Testis (tissue), 3 donors: ENCODE results near the gene IL17RA. TPM values are rescaled to one million over a fixed set of nuclear protein-coding genes. Genes with fewer than 3 reads are reported as not detected.

Source experiments
- DNase-seq: peaks from one replicate; pipeline ENCODE4 v3.0.0-alpha.2; 2019
- H3K27ac ChIP-seq, 2 donors: fragments of 200-600 bp; sonication (generic); one replicate each; pipeline ENCODE4 v1.5.1; 2019
- H3K27me3 ChIP-seq: fragments of 200-600 bp; sonication (generic); one replicate; pipeline ENCODE4 v1.5.1; 2019
- H3K36me3 ChIP-seq: fragments of 200-600 bp; sonication (generic); one replicate; pipeline ENCODE4 v1.5.1; 2017; ENCODE audit warnings: low read depth; ENCODE audit errors: missing control alignments
- H3K4me1 ChIP-seq: fragments of 200-600 bp; sonication (generic); one replicate; pipeline ENCODE4 v1.5.1; 2019
- H3K4me3 ChIP-seq, 2 donors: fragments of 200-600 bp; sonication (generic); one replicate each; pipeline ENCODE4 v1.5.1; 2017 to 2019
- H3K9me3 ChIP-seq: fragments of 200-600 bp; sonication (generic); one replicate; pipeline ENCODE4 v1.5.1; 2017
- POLR2A ChIP-seq: fragments of 450-650 bp; IDR thresholded peaks from one replicate; pipeline ENCODE4 v1.6.1; 2017; ENCODE audit warnings: antibody characterized with exemption, mild to moderate bottlenecking, moderate library complexity
- WGBS, 2 donors: methylation state at CpG; one replicate each; pipeline ENCODE4 v1.1.5; 2018; 5-methylcytosine and 5-hydroxymethylcytosine counted together
- intact Hi-C: fragments of 100-400 bp; cut with DNase I; formaldehyde crosslinking; loops from one replicate; pipeline ENCODE4 v1.15.1; 2023; ENCODE audit warnings: low total_unique reads
- polyA plus RNA-seq: library from polyadenylated mRNA; stranded (reverse); fragments of 350-450 nt; fragmentation: Illumina TruSeq; extraction: RNeasy Lipid Tissue Mini Kit (QIAGEN cat#74804); gene quantifications from one replicate; pipeline ENCODE4 v1.2.3, GENCODE V29; 2014; ENCODE audit warnings: low read depth, low replicate concordance; ENCODE audit not compliant: insufficient read depth
- total RNA-seq, 2 donors: library from RNA; depleted of rRNA; stranded (reverse); fragments of >200 nt; gene quantifications; one replicate each; pipeline ENCODE4 v1.2.3, GENCODE V29; 2016
- TF ChIP-seq, protein P1 (sequence below), 3 experiments: fragments of 450-650 bp in 2 of 3; fragments of 200-600 bp in 1 of 3; sonication (generic) in 1 of 3; IDR thresholded peaks; one replicate each; pipeline ENCODE4 v1.5.1; 2016 to 2019; ENCODE audit warnings: antibody characterized with exemption in 3 of 3, mild to moderate bottlenecking in 2 of 3, moderate library complexity in 1 of 3

The IL17RA gene
- total and polyA plus RNA-seq, 3 donors from 2014 or later: 6.8 to 12.8 (median 8.3) TPM

DNA sequence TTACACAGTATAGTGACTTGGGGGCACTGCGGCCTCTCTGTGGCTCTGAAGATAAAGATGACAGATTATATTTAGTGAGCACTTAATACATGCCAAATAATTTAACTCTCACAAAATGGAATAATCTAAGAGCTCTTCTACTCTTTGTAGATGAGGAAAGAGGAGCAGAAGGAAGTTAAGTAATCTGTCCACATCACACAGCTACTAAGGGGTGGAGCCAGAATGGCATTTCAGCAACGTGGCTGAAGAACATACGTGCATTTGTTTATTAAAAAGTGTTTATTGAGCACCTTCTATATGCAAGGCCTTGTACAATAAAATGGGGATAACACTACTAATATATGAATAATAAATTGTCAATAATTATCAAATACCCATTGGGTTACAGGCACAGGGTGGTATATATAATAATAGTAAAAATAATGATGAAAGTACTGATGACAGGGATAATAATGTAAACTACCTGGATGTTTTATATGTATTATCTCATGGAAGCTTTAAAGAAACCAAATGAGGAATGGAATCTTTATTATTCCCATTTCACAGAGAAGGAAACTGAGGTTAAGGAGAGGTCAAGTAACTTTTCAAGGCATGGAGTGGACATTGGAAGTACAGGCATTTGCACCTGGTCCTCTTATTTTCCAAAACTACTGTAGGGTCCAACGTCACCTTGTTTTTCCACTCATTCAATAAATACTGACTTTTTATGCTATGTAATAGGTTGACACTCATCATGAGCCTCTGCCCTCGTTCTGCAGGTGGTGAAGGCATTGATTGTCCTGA lies 38.0 kb upstream of the IL17RA start:
- no peak for DNase-seq
- H3K27me3 ChIP-seq: no peaks in the 10 kb centered on the region
- H3K9me3 ChIP-seq: no peaks in the 10 kb centered on the region
- H3K27ac ChIP-seq: no peak overlapping the region
- intact Hi-C loops: no loop called here
- 76 to 78% methylated on average over 5 of the region's 5 CpGs for WGBS, 2 donors
- TF ChIP-seq, protein P1, sequence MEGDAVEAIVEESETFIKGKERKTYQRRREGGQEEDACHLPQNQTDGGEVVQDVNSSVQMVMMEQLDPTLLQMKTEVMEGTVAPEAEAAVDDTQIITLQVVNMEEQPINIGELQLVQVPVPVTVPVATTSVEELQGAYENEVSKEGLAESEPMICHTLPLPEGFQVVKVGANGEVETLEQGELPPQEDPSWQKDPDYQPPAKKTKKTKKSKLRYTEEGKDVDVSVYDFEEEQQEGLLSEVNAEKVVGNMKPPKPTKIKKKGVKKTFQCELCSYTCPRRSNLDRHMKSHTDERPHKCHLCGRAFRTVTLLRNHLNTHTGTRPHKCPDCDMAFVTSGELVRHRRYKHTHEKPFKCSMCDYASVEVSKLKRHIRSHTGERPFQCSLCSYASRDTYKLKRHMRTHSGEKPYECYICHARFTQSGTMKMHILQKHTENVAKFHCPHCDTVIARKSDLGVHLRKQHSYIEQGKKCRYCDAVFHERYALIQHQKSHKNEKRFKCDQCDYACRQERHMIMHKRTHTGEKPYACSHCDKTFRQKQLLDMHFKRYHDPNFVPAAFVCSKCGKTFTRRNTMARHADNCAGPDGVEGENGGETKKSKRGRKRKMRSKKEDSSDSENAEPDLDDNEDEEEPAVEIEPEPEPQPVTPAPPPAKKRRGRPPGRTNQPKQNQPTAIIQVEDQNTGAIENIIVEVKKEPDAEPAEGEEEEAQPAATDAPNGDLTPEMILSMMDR (IDR thresholded peaks at IDR 0.05): no peak
- no peak for TF ChIP-seq POLR2A
- no peak overlapping the region for H3K4me3 ChIP-seq
- H3K36me3 ChIP-seq: no peaks in the 10 kb centered on the region
- no peaks in the 10 kb centered on the region for H3K4me1 ChIP-seq

DNA sequence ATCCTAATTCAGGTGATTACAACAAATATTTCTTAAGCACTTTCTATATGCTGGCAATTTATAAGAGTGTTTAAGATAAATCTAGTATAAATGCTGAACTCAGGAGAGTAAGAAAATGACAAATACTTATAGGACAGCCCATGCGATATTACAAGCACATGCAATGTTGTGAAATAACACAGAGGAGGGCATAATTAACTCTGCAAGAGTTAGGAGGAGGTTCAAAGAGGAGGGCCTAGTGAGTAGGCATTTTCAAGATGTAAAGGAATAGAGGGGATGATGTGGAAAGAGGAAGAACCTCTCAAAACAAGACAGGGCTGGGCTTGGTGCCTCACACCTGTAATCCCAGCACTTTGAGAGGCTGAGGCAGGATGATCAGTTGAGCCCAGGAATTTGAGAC lies 37.1 kb upstream of the IL17RA start:
- DNase-seq: no peak
- H3K9me3 ChIP-seq: no peaks in the 10 kb centered on the region
- no peak for TF ChIP-seq POLR2A
- TF ChIP-seq, protein P1 (IDR thresholded peaks at IDR 0.05): no peak
- no peaks in the 10 kb centered on the region for H3K27me3 ChIP-seq
- H3K4me3 ChIP-seq: no peak overlapping the region
- no peaks in the 10 kb centered on the region for H3K36me3 ChIP-seq
- 89 to 95% methylated on average over 1 of the region's 1 CpG for WGBS, 2 donors
- H3K27ac ChIP-seq: no peak overlapping the region
- no peaks in the 10 kb centered on the region for H3K4me1 ChIP-seq
- intact Hi-C loops: no loop called here

DNA sequence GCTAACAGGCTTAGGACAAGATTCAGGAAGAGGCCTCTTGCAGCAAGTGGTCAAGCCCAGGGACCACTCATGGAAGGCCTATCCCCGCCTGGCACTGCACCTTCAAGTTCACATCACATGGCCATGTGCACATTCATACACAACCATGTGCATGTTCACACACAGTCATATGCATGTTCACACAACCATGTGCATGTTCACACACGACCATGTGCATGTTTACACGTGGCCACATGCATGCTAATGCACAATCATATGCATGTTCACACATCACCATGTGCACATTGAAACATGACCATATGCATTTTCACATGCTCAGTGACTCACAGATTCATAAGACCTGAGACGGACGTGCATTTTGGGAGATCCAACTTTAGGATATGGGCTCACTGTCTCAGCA lies 28.7 kb upstream of the IL17RA start:
- H3K9me3 ChIP-seq: no peaks in the 10 kb centered on the region
- H3K36me3 ChIP-seq: no peaks in the 10 kb centered on the region
- no peaks in the 10 kb centered on the region for H3K4me1 ChIP-seq
- 84 to 94% methylated on average over 4 to 5 of the region's 5 CpGs for WGBS, 2 donors
- DNase-seq: no peak
- TF ChIP-seq POLR2A: no peak
- TF ChIP-seq, protein P1 (IDR thresholded peaks at IDR 0.05): no peak
- intact Hi-C loops: no loop called here
- no peak overlapping the region for H3K4me3 ChIP-seq
- no peaks in the 10 kb centered on the region for H3K27me3 ChIP-seq
- H3K27ac ChIP-seq: no peak overlapping the region

DNA sequence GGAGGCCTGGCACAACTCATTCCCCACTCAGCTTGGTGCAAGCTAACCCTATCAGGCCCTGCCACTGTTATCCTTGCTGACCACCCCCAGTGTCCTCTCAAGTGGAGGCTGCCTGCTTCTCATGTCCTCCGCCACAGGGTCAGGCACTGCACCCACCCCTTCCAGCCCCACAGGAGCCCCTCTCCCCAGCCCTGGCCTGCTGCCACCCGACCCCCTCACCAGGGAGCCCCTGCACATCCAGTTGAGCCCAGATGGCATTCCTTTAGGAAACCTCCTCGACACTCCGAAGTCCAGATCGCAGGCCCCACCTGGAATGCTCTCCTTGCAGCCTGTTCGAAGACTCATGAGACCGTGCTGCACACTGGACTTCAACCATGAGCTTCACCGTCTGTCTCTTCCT lies 28.0 kb upstream of the IL17RA start:
- TF ChIP-seq, protein P1 (IDR thresholded peaks at IDR 0.05): no peak
- no peak for TF ChIP-seq POLR2A
- no peaks in the 10 kb centered on the region for H3K27me3 ChIP-seq
- WGBS, 2 donors: 77 to 83% methylated on average over 8 of the region's 8 CpGs
- H3K4me1 ChIP-seq: no peaks in the 10 kb centered on the region
- no peaks in the 10 kb centered on the region for H3K36me3 ChIP-seq
- DNase-seq: no peak
- no peak overlapping the region for H3K4me3 ChIP-seq
- intact Hi-C loops: no loop called here
- H3K27ac ChIP-seq: no peak overlapping the region
- H3K9me3 ChIP-seq: no peaks in the 10 kb centered on the region
